Astrocyte (in vitro differentiated cells and primary cell): ENCODE results near the gene OLFM3. TPM values are rescaled to one million over a fixed set of nuclear protein-coding genes. Genes with fewer than 3 reads are reported as not detected.

Experiments used
- DNase-seq: peaks from one replicate; pipeline ENCODE4 v3.0.0-alpha.2; 2010; ENCODE audit warnings: low read depth
- FAIRE-seq: peaks from 2 replicates; lab custom pipeline; 2011; peaks lifted over from hg19 to GRCh38; lab: Jason Lieb, UNC
- H2AFZ ChIP-seq: 2 replicates; pipeline ENCODE4 v1.6.0; 2012; ENCODE audit warnings: low read depth, low read length, inconsistent platforms
- H3K27ac ChIP-seq: 2 replicates; pipeline ENCODE4 v1.5.1; 2011; ENCODE audit warnings: low read depth, low read length, inconsistent platforms
- H3K27me3 ChIP-seq: 2 replicates; pipeline ENCODE4 v1.6.0; 2011; ENCODE audit warnings: low read length, inconsistent platforms; ENCODE audit not compliant: insufficient read depth
- H3K36me3 ChIP-seq: 2 replicates; pipeline ENCODE4 v1.5.1; 2011; ENCODE audit warnings: low read length, inconsistent platforms; ENCODE audit not compliant: insufficient read depth
- H3K4me1 ChIP-seq: 2 replicates; pipeline ENCODE4 v1.5.1; 2011; ENCODE audit warnings: low read length, inconsistent platforms; ENCODE audit not compliant: insufficient read depth
- H3K4me2 ChIP-seq: 2 replicates; pipeline ENCODE4 v1.6.0; 2012; ENCODE audit warnings: low read length, inconsistent platforms
- H3K4me3 ChIP-seq: 2 replicates; pipeline ENCODE4 v1.5.1; 2011; ENCODE audit warnings: low read depth, mild to moderate bottlenecking, low read length, inconsistent platforms; ENCODE audit not compliant: insufficient read depth
- H3K79me2 ChIP-seq: 2 replicates; pipeline ENCODE4 v1.6.0; 2012; ENCODE audit warnings: mild to moderate bottlenecking, low read length, inconsistent platforms; ENCODE audit not compliant: insufficient read depth
- H3K9ac ChIP-seq: 2 replicates; pipeline ENCODE4 v1.6.0; 2012; ENCODE audit warnings: mild to moderate bottlenecking, low read length, inconsistent platforms
- H3K9me3 ChIP-seq: 2 replicates; pipeline ENCODE4 v1.5.1; 2012; ENCODE audit warnings: low read depth, mild to moderate bottlenecking, low read length, inconsistent platforms; ENCODE audit not compliant: insufficient read depth
- H4K20me1 ChIP-seq: 2 replicates; pipeline ENCODE4 v1.6.0; 2012; ENCODE audit warnings: low read length, inconsistent platforms; ENCODE audit not compliant: insufficient read depth
- H3K27ac Mint-ChIP-seq: one replicate; pipeline ENCODE4 v1.8.0; 2021; ENCODE audit warnings: mild to moderate bottlenecking, mixed read lengths; ENCODE audit not compliant: unreplicated experiment
- H3K27me3 Mint-ChIP-seq: one replicate; pipeline ENCODE4 v1.8.0; 2021; ENCODE audit warnings: low read depth, mixed read lengths; ENCODE audit not compliant: unreplicated experiment
- H3K36me3 Mint-ChIP-seq: one replicate; pipeline ENCODE4 v1.8.0; 2021; ENCODE audit warnings: low read depth, mixed read lengths; ENCODE audit not compliant: unreplicated experiment
- H3K4me1 Mint-ChIP-seq: one replicate; pipeline ENCODE4 v1.8.0; 2021; ENCODE audit warnings: low read depth, mixed read lengths; ENCODE audit not compliant: unreplicated experiment
- H3K4me3 Mint-ChIP-seq: one replicate; pipeline ENCODE4 v1.8.0; 2021; ENCODE audit warnings: mild to moderate bottlenecking, moderate library complexity, mixed read lengths; ENCODE audit not compliant: unreplicated experiment
- H3K9me3 Mint-ChIP-seq: one replicate; pipeline ENCODE4 v1.8.0; 2021; ENCODE audit warnings: mild to moderate bottlenecking, mixed read lengths; ENCODE audit not compliant: unreplicated experiment
- EZH2 ChIP-seq: IDR thresholded peaks from 2 replicates; pipeline ENCODE4 v1.6.1; 2012; ENCODE audit warnings: mild to moderate bottlenecking, low read length, inconsistent platforms; ENCODE audit not compliant: insufficient read depth
- total RNA-seq: library from RNA; stranded (reverse); gene quantifications from 2 replicates; pipeline ENCODE4 v1.2.1, GENCODE V29; 2021
- TF ChIP-seq, protein P1 (sequence below): IDR thresholded peaks from 2 replicates; pipeline ENCODE4 v1.5.1; 2011; ENCODE audit warnings: low read depth, mild to moderate bottlenecking, inconsistent platforms, low read length, moderate library complexity; ENCODE audit not compliant: insufficient read depth

Gene OLFM3
- total RNA-seq, 1 donor from 2014 or later: 0.11 TPM

DNA sequence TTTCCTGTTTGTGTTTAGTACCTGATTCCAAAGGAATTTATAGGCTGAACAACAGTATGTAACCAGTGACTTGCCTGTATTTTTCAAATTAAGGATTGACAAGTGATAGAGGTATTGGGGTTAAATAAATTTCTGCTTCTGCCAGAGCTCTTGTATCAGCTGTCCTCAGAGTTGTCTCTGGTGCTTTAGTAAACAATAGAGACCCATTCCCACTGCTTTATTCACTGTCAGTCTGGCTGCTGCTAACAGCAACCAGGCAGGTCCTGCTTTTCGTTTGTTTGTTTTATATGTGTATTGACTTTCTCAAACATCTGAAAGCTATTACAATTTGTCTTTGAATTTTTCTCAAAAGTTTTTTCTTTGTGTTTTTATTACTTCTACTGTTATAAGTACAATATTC is 76.1 kb downstream of the OLFM3 start:
- Histone ChIP-seq H3K9me3 (no peaks in the 10 kb centered on the region), H3K27me3 (no peaks in the 10 kb centered on the region), H3K36me3 (no peaks in the 10 kb centered on the region), H2AFZ (no peak overlapping the region), H3K9ac (no peak overlapping the region), H3K4me2 (no peak overlapping the region), H3K4me1 (no peaks in the 10 kb centered on the region), H3K4me3 (no peak overlapping the region), H3K27ac (no peak overlapping the region), H3K79me2 (no peaks in the 10 kb centered on the region), H4K20me1 (no peaks in the 10 kb centered on the region)
- FAIRE-seq (no peak), DNase-seq (no peak)
- Mint-ChIP-seq H3K27ac (no peak overlapping the region), H3K36me3 (no peaks in the 10 kb centered on the region), H3K27me3 (no peaks in the 10 kb centered on the region), H3K4me3 (no peak overlapping the region), H3K4me1 (no peaks in the 10 kb centered on the region), H3K9me3 (no peaks in the 10 kb centered on the region)
- no peak for TF ChIP-seq EZH2
- TF ChIP-seq, protein P1, sequence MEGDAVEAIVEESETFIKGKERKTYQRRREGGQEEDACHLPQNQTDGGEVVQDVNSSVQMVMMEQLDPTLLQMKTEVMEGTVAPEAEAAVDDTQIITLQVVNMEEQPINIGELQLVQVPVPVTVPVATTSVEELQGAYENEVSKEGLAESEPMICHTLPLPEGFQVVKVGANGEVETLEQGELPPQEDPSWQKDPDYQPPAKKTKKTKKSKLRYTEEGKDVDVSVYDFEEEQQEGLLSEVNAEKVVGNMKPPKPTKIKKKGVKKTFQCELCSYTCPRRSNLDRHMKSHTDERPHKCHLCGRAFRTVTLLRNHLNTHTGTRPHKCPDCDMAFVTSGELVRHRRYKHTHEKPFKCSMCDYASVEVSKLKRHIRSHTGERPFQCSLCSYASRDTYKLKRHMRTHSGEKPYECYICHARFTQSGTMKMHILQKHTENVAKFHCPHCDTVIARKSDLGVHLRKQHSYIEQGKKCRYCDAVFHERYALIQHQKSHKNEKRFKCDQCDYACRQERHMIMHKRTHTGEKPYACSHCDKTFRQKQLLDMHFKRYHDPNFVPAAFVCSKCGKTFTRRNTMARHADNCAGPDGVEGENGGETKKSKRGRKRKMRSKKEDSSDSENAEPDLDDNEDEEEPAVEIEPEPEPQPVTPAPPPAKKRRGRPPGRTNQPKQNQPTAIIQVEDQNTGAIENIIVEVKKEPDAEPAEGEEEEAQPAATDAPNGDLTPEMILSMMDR: no peak

DNA sequence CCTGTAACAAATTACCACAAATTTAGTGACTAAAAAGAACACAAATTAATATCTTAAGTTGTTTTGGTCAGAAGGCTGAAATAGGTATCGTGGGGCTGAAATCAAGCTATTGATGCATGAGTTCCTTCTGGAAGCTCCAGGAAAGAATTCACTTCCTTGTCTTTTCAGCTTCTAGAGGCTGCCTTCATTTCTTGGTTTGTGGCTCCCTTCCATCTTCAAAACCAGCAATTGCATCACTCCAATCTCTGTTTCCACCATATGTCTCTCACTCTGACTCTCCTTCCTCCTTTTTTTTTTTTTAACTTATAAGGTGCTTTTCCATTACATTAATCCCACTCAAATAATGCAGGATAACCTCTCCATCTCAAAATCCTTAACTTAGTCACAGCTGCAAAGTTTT is 78.4 kb downstream of the OLFM3 start:
- FAIRE-seq (no peak), DNase-seq (no peak)
- Mint-ChIP-seq H3K27ac (no peak overlapping the region), H3K27me3 (no peaks in the 10 kb centered on the region), H3K4me3 (no peak overlapping the region), H3K4me1 (no peaks in the 10 kb centered on the region), H3K36me3 (no peaks in the 10 kb centered on the region), H3K9me3 (no peaks in the 10 kb centered on the region)
- H3K4me2 ChIP-seq: no peak overlapping the region
- no peaks in the 10 kb centered on the region for H3K79me2 ChIP-seq
- H3K9me3 ChIP-seq: no peaks in the 10 kb centered on the region
- no peaks in the 10 kb centered on the region for H4K20me1 ChIP-seq
- no peaks in the 10 kb centered on the region for H3K36me3 ChIP-seq
- no peaks in the 10 kb centered on the region for H3K4me1 ChIP-seq
- H3K9ac ChIP-seq: no peak overlapping the region
- no peak overlapping the region for H3K27ac ChIP-seq
- TF ChIP-seq EZH2: no peak
- TF ChIP-seq, protein P1: no peak
- H3K4me3 ChIP-seq: no peak overlapping the region
- H2AFZ ChIP-seq: no peak overlapping the region
- no peaks in the 10 kb centered on the region for H3K27me3 ChIP-seq

DNA sequence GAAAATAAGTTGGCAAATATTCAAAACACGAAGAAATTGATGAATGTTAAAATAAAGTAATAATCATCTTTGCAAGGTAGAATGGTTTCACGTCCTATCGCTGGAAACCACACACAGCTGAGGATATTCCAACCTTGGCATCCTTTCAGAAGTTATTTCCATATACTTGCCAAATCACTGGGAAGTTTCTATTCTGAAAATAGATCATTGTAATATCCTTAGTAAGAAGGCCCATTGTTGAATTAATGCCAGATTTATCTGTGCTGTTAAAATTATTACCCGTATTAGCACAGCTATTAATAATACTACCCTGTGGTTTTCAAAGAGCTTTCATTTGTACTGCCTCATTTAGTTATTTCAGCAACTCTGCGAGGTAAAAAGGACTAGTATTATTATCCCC is 81.1 kb downstream of the OLFM3 start:
- no peaks in the 10 kb centered on the region for H3K79me2 ChIP-seq
- H3K4me1 ChIP-seq: no peaks in the 10 kb centered on the region
- Mint-ChIP-seq H3K27me3 (no peaks in the 10 kb centered on the region), H3K36me3 (no peaks in the 10 kb centered on the region), H3K4me3 (no peak overlapping the region), H3K27ac (no peak overlapping the region), H3K4me1 (no peaks in the 10 kb centered on the region), H3K9me3 (no peaks in the 10 kb centered on the region)
- H3K9ac ChIP-seq: no peak overlapping the region
- H3K4me3 ChIP-seq: no peak overlapping the region
- TF ChIP-seq, protein P1: no peak
- no peak for TF ChIP-seq EZH2
- H4K20me1 ChIP-seq: no peaks in the 10 kb centered on the region
- H3K27me3 ChIP-seq: no peaks in the 10 kb centered on the region
- FAIRE-seq: no peak
- no peak overlapping the region for H2AFZ ChIP-seq
- H3K4me2 ChIP-seq: no peak overlapping the region
- DNase-seq: no peak
- H3K27ac ChIP-seq: no peak overlapping the region
- no peaks in the 10 kb centered on the region for H3K9me3 ChIP-seq
- no peaks in the 10 kb centered on the region for H3K36me3 ChIP-seq
